GM21381 (cell line): Measurements from ENCODE around the gene CCL3.
"Not testable (repeated sequence)": the region's sequence is repeated elsewhere in the genome, so short reads cannot be mapped to it uniquely, and the experiment has no call there.

Experiments
- ATAC-seq: cut with Tn5 transposase; IDR thresholded peaks from one replicate; pipeline ENCODE4 v1.9.1; 2021; ENCODE audit warnings: mild to moderate bottlenecking, moderate library complexity; ENCODE audit not compliant: unreplicated experiment

The CCL3 gene

DNA sequence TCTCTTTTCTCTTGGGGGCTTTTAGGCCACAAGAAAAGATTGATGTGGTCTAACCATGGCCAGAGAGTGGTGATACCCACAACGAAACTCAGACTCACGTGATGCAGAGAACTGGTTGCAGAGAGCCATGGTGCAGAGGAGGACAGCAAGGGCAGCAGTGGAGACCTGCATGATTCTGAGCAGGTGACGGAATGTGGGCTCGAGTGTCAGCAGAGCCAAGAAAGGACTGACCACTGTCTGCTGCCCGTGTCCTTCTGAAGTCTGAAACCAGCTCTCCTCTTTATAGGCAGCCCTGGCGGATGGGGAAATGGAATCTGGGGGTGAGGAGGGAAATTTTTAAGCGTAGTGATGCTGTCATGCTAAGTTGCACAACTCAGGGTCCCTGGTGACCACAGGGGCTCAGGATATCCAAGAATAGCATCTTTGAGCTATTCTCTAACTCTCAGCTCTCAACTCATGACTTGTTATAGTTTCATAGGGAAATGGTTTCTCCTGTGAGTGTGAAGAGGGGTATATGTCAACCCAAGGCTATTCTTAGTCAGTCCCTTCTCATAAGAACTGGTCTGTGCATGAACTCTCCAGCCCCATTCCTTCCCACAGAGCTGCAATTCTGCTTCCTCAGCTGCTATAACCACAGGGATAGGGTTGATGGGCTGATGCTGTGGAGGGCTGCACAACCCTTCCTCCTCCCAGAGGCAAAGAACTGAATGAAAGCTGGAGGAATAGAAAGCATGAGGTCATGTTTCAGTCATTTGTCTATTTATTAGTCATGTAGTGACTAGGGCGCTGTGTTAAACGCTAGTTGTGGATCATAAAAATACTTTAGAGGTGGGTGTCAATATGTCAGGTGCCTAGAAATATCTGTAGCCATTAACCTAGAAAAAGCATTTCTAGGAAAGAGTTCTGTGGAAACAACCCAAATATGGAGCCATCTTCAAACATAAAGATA lies at the start of gene CCL3:
Gene CCL3, minus strand, starts transcription at position 256 of the 949 bp plus-strand sequence. Its CDS starts 85 bp downstream, at position 171.
- ATAC-seq: peak; percentile 60

DNA sequence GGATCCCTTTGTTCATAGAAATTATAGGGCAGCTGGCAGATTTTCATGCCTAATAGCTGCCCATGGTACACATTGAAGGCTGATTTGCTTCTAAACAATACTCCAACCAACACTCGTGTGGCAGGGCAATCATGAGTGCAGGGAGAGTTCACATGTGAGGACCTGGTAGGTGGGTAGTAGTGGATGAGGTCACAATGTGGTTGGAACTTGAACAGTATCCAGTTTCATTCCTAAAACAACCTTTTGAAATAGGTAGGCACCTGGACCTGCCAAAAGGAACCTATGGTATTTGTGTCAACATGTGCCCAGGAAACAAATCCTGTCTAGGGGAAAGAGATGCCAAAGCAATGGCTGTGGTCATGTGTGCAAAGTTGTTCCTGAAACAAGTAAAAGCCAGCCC lies 46.5 kb upstream of the CCL3 start:
- ATAC-seq: no peak

GRCh38 chr17:36136036-36136435 lies 46.1 kb upstream of the CCL3 start:
- ATAC-seq: no peak

GRCh38 chr17:36135465-36135864 lies 45.5 kb upstream of the CCL3 start:
- ATAC-seq: no peak

- no peak for ATAC-seq
Measured at GRCh38 chr17:36133602-36134236, 43.8 kb upstream of the CCL3 start.

- ATAC-seq: peak; percentile 47
Measured at GRCh38 chr17:36132421-36132831, 42.5 kb upstream of the CCL3 start.

DNA sequence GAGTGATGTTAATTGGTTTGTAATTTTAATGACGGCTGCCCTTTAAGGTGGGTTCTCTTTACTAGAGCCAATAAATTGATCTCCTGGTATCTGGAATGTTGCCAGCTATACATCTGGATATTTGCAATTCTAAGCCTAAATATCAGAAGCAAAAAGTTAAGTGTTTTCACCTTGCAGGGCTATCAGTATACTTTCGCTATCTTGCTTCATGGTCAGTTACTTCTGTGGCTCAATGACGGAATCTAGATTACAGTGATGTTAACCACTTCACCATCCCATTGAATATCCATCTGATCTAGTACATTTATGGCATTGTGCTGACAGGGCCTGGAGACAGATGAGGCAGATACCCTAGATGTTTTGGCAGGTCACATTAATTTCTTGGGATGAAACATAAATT lies 42.0 kb upstream of the CCL3 start:
- ATAC-seq: no peak

GRCh38 chr17:36131421-36131820 lies 41.5 kb upstream of the CCL3 start:
- ATAC-seq: no peak

DNA sequence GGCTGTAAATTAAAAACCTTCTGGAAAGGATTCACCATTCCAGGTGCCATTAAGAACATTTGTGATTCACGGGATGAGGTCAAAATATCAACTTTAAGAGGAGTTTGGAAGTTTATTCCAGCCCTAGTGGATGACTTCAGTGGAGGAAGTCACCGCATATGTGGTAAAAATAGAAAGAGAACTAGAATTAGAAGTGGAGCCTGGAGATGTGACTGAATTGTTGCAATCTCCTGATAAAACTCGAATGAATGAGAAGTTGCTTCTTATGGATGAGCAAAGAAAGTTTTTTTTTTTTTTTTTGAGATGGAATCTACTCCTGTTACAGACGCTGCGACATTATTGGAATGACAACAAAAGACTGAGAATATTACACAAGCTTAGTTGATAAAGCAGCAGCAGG lies 40.4 kb upstream of the CCL3 start:
- ATAC-seq: no peak

- ATAC-seq: no peak
Measured at GRCh38 chr17:36129616-36130015, 39.7 kb upstream of the CCL3 start.

DNA sequence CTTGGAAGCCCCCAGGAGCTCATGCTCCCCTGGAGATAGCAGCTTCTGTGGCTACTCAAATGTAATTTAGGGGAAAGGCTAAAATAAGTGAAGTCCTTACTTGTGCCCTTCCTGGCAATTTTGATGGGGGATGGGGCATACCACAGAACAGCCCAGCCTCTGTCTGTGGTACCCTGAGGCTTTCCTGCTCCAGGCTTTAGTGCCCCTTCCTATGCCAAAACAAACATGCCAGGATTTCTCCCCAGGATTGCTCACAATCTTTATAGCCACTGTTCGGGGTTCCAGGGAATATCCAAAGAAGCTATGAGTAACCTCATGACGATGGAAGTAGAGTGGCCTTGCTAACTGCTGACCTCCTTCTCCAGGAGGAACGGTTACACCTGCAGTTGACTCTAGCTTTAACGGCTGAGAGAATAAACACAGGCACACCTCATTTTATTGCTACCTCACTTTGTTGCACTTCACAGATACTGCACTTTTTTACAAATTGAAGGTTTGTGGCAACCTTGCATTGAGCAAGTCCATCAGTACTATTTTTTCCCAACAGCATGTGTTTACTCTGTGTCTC lies 38.6 kb upstream of the CCL3 start:
- ATAC-seq: no peak

GRCh38 chr17:36127911-36128310 lies 38.0 kb upstream of the CCL3 start:
- no peak for ATAC-seq

- ATAC-seq: peak; percentile 54
Measured at GRCh38 chr17:36127199-36127893, 37.4 kb upstream of the CCL3 start.

DNA sequence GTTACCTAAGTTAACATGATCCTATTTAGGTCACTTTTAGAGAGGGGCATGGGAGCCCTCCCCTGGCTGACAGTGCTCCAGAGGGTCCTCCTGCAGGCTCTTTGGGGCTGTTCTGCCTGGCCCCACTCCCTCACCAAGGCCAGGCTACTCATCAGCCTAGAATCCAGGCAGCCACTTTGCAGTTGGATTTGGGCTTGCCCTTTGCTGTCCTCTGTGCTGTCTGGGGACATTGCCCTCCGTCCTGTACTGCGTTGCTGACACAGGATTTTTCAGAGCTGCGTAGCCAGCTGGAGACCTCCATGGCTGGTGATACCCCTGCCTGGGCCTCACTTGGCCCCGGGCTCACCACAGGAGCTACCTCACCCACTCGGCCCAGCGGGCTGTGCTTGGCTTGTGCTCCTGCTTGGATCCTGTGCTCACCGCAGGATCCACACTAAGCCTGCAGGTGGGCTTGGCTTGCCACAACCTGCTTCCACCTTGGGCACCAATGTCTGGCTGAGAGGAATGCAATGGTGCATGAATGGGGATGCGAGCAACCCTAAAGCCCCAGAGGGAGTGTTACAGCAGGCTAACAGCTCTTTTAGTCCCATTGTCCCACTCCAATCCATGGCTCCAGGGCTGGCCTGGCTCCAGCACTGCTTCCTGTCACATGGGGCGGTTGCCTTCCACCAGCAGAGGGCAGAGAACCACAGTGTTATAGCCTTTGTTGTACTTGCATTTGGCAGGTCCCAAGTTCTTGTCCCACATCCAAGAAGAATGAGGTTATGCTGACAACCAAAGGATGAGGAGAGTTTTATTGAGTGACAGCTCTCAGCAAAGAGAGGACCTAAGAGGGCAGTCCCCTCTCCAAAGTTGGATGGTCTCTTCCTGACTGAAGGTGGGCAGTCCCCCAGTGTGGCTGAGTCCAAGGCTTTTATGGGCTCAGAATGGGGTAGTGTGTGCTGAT lies 35.2 kb upstream of the CCL3 start:
- ATAC-seq: no peak

DNA sequence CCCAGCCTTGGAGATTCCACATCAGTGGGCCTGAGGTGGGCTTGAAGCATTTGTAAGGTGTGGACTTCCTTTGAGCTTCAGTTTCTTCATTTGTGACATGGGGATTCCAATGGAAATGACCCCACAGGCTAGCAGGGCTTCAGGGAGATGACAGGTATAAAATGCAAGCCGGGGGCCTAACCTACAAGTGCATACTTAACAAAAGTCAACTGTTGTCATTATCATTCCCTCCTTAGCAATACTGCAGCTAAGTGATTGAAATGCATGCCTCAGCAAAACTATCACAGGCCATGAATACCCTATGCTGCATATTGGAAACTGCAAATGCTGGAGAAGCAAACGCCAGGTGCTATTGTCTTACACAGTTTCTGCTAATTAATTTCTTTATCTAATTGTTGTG lies 33.5 kb upstream of the CCL3 start:
- ATAC-seq: no peak

- ATAC-seq: not testable (repeated sequence)
Measured at GRCh38 chr17:36121099-36121498, 31.2 kb upstream of the CCL3 start.

- no peak for ATAC-seq
Measured at GRCh38 chr17:36120221-36120620, 30.3 kb upstream of the CCL3 start.

DNA sequence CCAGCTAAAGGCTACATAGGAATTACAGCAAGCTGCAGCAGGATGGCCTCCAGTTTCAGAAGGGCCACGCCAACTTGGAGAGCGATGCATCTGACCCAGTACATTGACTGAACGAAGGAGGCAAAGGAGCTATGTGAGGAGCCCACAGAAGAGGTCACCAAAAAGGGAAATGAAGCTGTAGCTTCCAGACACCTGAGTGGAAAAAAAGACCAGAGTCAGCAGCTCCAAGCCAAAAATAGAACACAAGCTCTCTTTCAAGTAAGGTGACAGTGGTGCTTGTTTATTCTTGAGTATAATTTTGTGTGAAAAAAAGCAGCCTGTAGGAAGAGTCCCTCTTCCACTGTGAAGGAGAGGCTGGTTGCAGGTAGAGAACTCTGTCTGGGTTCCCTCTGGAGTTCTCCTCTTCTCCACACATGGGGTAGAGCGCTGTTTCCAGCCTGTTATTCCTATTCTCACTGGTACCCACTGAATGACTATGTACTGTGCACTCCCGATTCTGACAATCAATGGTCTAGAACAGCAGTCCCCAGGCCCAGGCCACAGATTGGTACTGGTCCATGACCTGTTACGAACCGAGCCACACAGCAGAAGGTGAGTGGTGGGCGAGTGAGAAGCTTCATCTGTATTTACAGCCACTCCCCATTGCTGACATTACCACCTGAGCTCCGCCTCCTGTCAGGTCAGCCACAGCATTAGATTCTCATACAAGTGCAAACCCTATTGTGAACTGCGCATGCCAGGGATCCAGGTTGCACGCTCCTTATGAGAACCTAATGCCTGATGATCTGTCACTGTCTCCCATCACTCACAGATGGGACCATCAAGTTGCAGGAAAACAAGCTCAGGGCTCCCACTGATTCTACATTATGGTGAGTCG lies 28.8 kb upstream of the CCL3 start:
- no peak for ATAC-seq
